Measurements from ENCODE around the gene KYNU.
"Not testable (repeated sequence)": the region's sequence is repeated elsewhere in the genome, so short reads cannot be mapped to it uniquely, and the experiment has no call there.

Gene KYNU

GRCh38 chr2:142872882-142873724 lies 4.4 kb upstream of the KYNU start:
- no peak for DNase-seq

GRCh38 chr2:142873831-142874287 lies 3.6 kb upstream of the KYNU start:
- DNase-seq = no peak

GRCh38 chr2:142874293-142874814 lies 3.1 kb upstream of the KYNU start:
- no peak for DNase-seq

- DNase-seq = no peak
Observed at GRCh38 chr2:142875010-142875409, 2.5 kb upstream of the KYNU start.

- DNase-seq = no peak
Observed at GRCh38 chr2:142875652-142876051, 1.8 kb upstream of the KYNU start.

- DNase-seq = no peak
Observed at GRCh38 chr2:142876423-142876822, 1.0 kb upstream of the KYNU start.

- DNase-seq = no peak
Observed at GRCh38 chr2:142878031-142878678, 691 bp downstream of the KYNU start.

- DNase-seq = no peak
Observed at GRCh38 chr2:142879151-142879550, 1.7 kb downstream of the KYNU start.

GRCh38 chr2:142880279-142880678 lies 2.8 kb downstream of the KYNU start:
- no peak for DNase-seq

- DNase-seq = no peak
Observed at GRCh38 chr2:142881619-142882018, 4.2 kb downstream of the KYNU start.

GRCh38 chr2:142882500-142882899 lies 5.0 kb downstream of the KYNU start:
- not testable (repeated sequence) for DNase-seq

- no peak for DNase-seq
Observed at GRCh38 chr2:142883526-142883925, 6.1 kb downstream of the KYNU start.

GRCh38 chr2:142885543-142885942 lies 8.1 kb downstream of the KYNU start:
- no peak for DNase-seq

- DNase-seq = no peak
Observed at GRCh38 chr2:142892715-142893114, 15.3 kb downstream of the KYNU start.

- no peak for DNase-seq
Observed at GRCh38 chr2:142893241-142893640, 15.8 kb downstream of the KYNU start.

- no peak for DNase-seq
Observed at GRCh38 chr2:142897807-142898206, 20.3 kb downstream of the KYNU start.

GRCh38 chr2:142900327-142900726 lies 22.9 kb downstream of the KYNU start:
- DNase-seq = not testable (repeated sequence)

- no peak for DNase-seq
Observed at GRCh38 chr2:142901780-142902179, 24.3 kb downstream of the KYNU start.

- not testable (repeated sequence) for DNase-seq
Observed at GRCh38 chr2:142903726-142904125, 26.3 kb downstream of the KYNU start.

GRCh38 chr2:142907653-142908052 lies 30.2 kb downstream of the KYNU start:
- no peak for DNase-seq

GRCh38 chr2:142914507-142915313 lies 37.2 kb downstream of the KYNU start:
- DNase-seq = no peak

GRCh38 chr2:142915502-142915901 lies 38.0 kb downstream of the KYNU start:
- no peak for DNase-seq

GRCh38 chr2:142918624-142919023 lies 41.2 kb downstream of the KYNU start:
- DNase-seq = no peak
